NCI-H510A (cell line): ENCODE measurements around the gene ELAVL1.

Experiments used
- DNase-seq: peaks from one replicate; lab custom pipeline; 2025; lab: John Stamatoyannopoulos, UW

Gene ELAVL1

GRCh38 chr19:7985481-7985911 is 19.9 kb downstream of the ELAVL1 start:
- DNase-seq = no peak

- no peak for DNase-seq
Measured at GRCh38 chr19:7983995-7984837, 21.2 kb downstream of the ELAVL1 start.

DNA sequence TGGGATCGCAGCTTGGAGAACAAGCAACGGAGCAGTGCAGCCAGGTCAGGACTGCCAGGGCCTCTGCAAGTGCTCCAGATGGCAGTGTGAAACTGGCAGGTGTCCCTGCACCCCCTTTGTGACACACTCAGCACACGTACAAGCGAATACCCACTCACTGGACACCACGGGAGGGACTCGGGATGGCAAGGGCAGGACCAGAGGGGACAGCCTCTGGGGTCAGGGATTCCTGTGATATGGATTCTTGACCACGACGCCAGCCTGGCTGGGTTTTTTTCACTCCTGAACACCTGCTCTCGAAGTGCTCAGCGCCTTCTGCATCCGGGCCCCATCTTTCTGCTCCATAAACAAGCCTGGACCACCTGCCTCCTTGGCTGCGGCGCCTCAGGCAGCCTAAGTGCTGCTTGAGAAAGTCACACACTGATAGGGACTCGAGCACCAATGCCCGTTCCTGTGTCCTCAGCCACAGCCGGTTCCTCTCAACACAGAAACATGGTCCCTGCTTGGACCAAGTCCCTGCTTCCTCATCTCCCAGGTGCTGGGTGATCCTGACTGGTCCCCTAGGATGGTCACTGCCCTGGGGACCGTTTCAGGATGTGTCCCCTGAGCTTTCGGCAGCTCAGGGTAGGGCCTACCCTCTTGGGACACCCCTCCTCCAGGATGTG is 22.0 kb downstream of the ELAVL1 start:
- DNase-seq = no peak

GRCh38 chr19:7982651-7983099 is 22.8 kb downstream of the ELAVL1 start:
- no peak for DNase-seq

- DNase-seq = no peak
Measured at GRCh38 chr19:7982103-7982502, 23.3 kb downstream of the ELAVL1 start.

GRCh38 chr19:7981661-7982060 is 23.8 kb downstream of the ELAVL1 start:
- DNase-seq = no peak

DNA sequence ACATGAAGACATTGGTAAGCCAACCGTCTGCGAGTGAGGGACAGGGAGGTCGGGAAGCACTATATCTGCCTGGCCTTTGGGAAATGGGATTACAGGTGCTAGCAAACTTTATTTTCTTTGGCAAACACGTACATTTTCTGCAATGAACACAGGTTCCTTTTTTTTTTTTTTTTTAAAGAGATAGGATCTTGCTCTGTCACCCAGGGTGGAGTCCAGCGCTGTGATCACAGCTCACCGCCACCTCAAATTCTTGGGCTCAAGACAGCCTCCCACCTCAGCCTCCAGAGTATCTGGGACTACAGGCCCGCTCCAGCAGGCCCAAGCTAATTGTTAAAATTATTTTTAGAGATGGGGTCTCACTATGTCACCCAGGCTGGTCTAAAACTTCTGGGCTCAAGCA is 24.2 kb downstream of the ELAVL1 start:
- no peak for DNase-seq

DNA sequence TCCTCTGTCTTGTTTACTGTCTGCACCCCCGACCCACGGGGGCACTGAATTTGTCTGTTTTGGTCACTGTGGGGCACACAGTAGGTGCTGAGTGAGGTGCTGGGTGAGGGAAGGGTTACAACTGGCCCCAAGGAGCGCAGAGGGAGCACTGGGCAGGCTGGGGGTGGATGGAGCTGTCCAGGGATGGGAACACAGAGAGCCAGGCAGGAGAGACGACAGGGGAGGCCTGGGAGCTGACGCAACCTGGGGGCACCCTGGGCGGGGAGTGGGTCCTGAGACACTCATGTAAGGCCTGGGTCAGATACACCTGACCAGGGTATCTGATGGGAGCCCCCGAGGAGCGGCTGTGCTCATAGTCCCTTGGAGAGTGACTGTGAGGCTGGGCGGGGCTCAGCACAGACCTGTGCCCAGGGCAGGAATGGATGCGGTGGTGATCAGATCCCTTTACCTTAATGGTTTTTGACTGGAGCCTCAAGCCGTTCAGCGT is 24.8 kb downstream of the ELAVL1 start:
- DNase-seq = no peak

DNA sequence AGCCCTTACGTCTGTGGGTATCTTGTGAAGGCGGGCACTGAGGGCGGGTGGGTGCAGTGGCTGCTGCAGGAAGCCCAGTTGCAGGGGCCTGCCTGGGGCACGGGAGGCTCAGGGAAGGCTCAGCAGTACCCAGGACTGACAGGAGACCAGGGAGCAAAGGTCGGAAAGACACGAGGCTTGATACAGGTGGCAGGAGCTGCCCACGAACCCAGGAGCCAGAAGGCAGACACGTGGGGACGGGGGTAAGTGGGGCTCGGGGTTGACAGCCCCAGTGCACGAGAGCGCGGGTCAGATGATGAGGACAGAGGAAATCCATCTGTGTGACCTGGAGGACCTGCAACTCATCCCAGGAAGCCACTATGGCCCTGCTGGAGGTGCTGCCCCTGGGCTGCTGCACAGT is 25.3 kb downstream of the ELAVL1 start:
- no peak for DNase-seq

DNA sequence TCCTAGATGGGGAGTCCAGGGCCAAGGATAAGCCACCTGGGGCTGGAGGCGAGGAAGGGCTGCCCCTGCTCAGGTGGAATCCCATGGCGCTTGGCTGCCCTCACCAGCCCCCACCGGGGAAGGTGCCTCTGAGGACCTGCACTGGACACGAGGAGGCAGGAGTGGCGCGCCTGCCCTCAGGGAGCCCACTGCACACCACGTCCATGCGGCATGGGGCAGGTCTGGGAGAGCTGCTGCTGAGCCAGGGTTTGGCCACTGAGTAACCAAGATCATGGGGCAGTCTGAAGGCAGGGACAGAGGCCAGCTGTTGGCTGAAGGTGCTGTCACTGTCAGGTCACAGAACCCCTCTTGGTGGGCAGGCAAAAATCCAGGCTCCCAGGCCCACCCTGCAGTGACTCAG is 25.9 kb downstream of the ELAVL1 start:
- no peak for DNase-seq

- DNase-seq = no peak
Measured at GRCh38 chr19:7979011-7979410, 26.4 kb downstream of the ELAVL1 start.

DNA sequence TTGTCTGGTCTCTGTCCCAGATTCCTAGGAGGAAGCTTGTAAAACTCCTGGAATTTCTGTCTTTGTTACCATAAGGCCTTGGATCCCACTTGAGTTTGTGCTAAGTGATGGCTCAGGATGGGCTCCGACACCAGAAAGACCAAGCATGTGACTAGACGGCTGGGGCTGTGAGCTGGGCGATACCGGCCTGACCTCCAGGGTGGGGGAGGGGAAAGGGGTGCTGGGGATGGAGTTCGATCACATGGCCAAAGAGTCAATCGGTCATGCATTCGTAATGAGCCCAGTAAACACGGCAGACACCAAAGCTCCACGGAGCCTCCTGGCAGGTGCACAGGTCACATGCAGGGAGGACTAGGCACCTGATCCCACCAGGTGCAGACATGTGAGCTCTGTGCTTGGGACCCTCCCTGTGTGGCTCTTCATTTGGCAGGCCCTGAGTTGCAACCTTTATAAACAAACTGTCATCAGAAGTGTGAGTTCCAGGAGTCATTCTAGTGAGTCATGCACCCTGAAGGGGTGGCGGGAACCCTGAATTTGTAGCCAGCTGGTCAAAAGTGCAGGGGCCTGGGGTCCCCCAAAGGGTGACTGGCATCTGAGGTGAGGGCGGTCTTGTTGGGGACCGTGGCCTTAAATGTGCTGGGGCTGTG is 27.1 kb downstream of the ELAVL1 start:
- DNase-seq = no peak

DNA sequence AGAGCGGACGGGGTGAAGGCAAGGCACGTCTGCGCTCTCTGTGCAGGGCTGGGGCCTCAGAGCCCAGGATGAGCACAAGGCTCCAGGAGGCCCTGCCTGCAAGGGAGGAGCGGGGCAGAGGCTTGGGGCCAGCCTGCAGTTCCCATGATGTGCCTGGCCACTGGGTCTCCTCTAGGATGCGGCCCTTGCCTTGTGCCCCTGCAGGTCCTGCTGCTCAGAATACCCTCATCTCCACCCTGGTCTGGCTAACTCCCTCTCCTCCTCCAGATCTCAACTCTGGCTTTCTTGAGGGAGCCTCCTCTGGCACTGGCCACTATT is 27.8 kb downstream of the ELAVL1 start:
- DNase-seq = no peak

GRCh38 chr19:7977021-7977722 is 28.3 kb downstream of the ELAVL1 start:
- DNase-seq = no peak

DNA sequence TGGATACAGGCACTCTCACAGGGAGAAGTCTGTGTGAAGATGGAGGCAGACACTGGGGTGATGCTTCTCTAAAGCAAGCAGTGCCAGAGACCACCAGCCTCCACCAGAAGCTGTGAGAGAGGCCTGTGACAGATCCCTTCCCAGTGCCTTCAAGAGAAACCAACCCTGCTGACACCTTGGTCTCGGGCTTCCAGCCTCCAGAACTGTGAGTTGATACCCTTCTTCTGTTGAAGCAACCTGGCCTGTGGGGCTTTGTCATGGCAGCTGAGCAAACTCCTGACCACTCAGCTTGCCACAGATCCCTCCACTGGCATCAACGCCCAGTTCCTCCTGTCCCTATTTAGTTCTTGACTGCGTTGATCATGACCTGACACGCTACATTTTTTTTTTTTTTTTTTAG is 29.0 kb downstream of the ELAVL1 start:
- no peak for DNase-seq

DNA sequence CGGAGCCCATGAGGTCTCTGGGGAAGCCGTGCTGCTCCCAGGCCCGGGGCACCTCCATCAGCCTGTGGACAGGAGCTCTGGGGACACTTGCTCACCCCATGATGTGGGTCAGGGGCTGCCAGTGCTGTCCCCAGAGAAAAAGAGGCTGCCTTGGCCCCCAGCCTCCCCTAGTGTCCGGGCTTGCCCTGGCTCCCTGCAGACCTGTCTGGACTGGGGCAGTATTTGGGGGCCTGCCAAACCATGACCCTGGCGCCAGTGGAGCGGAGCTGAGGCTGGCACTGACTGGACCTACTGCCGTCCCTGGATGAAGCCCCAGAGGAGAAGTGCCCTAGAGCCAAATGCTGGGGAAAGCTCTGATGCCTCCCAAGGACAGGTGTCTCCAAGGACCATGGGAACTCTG is 30.4 kb downstream of the ELAVL1 start:
- DNase-seq = no peak

DNA sequence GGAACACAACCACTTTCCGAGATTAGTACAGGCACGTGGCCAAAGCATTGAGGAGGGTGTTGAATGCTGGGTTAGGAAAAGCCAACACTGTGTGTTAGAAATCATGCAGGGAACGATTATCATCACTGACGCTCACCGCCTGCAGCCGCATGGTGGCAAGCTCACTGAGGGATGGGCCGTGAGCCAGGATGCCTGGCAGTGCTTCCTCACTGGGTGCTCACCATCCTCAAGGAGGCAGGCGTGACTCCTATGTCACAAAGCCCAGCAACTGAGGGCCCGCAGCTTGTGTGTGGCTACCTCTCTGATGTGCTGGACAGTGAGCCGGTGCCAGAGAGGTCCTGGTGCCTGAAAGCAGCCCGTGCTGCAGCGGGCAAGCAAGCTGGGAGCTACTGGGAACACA is 31.6 kb downstream of the ELAVL1 start:
- no peak for DNase-seq

DNA sequence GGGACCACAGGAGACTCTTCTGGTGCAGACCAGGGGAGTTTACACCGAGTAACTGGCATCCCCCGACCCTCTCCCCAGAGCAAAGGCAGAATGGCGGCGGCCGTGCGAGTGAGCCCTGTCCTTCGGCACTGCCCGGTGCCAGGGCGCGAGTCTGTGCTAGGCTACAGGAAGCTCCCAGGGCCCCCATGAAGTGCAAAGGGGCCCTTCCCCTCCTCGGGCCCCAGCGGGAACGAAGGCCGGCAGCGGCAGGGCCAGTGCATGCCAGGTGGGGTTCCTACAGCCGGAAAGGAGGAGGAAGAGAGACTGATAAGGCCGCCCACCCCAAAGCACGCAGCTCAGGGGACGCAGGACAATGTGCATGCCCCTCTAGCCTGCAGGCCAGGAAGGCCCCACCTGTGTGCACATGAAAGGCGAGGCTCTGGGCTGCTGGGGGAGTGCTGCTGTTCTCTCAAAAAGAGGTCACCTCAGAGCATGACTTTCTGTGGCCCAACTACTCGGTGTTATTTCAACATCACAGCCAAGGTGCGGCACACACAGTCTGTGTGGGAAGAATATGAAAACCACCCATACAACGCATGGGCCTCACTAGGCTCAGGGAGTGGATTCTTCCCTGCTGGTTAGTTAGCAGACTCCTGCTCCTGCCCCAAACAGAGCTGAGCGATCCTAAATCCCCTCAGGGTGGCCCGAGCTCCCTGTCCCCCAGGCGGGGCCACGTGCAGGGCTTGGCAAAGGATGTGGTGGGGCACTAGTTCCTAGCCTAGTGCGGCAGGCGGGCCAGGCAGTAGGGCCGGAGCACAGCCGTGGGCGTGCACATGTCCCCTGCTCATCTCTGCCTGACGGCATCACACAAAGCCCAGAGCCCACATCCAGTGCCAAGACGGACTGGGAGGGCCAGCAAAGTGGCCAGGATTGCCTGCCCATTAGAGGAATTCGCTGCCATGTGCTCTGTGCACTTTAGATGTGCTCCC is 33.6 kb downstream of the ELAVL1 start:
- no peak for DNase-seq

DNA sequence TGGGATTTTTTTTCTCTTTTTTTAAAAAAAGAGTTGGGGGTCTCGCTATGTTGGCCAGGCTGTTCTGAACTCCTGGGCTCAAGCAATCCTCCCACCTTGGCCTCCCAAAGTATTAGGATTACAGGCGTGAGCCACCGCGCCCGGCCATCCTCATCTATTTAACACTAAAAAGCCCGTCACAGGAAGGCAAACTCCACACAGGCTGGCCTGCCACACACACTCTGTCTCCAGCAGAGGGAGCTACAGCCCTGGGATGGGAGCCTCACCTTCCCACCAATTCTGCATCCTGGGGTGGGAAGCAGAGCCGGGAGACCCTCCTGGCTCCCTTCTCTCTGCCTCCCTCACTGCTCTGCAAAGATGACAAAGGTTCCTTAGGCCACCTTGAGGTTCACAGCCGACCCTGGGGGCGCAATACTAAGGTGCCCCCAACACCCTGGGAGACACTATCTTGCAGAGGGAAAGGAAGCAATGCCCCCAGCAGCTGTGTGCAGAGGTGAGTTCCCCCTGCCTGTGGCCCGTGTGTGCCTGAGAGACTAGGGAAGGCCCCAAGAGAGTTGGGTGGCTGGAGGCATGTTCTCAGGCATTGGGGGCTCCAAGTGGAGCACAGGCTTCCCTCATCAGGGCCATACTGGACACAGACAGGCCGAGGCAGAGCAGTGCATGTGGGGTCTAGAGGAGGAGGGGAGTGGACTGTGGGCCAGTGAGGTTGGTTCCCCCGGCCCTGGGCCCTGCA is 34.6 kb downstream of the ELAVL1 start:
- no peak for DNase-seq

DNA sequence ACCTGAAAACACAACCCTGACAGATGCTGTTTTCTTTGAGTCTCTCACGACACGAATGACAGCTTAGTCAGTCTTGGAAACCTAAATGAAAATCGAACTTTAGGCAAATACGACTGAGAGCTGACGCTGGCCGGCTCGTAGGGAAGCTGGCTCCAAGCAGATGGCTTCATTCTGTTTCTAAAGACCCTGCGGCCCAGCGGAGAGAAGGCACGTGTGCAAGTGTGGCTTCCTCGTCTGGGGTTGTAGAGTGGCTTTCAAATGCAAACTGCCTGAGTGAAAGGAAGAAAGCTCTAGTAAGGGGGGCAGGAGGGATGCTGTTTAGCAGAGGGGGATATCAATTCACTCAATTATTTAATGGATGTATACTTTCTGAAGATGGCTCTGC is 35.9 kb downstream of the ELAVL1 start:
- no peak for DNase-seq
